ENCODE measurements around the gene NINJ2. TPM values are rescaled to one million over a fixed set of nuclear protein-coding genes. Genes with fewer than 3 reads are reported as not detected.

NINJ2 gene
- total and polyA plus RNA-seq, 10 of the 15 experiments (the other 5 are each of a cell fraction or from before 2014, with no cell fraction given), result 8.9 to 51.6 (median 21.3) TPM

GRCh38 chr12:690466-690865 is 27.2 kb upstream of the NINJ2 start:
- Histone ChIP-seq H3K27ac (ENCODE audit: control insufficient read depth, insufficient read depth) (no peak overlapping the region), H3K79me2 (ENCODE audit: control insufficient read depth, insufficient read depth, low read length) (no peaks in the 10 kb centered on the region), H3K36me3 (ENCODE audit: control insufficient read depth in 2 of 2, insufficient read depth in 2 of 2, low read length in 1 of 2) (no peaks in the 10 kb centered on the region), H3K9me3 (replicated peaks; ENCODE audit: control insufficient read depth, insufficient read depth, low read length) (peaks cover 2% of the 10 kb centered on the region; the same call in 2 of the 3 replicates), H3K4me2 (ENCODE audit: control insufficient read depth, insufficient read depth) (no peak overlapping the region), H3K27me3 (replicated peaks in 1 of 2; ENCODE audit: control insufficient read depth in 2 of 2, insufficient read depth in 2 of 2, low read length in 1 of 2) (no peaks in the 10 kb centered on the region), H4K20me1 (ENCODE audit: control insufficient read depth, insufficient read depth) (no peaks in the 10 kb centered on the region), H3K4me3 (no peak overlapping the region), H3K4me1 (ENCODE audit: control insufficient read depth, insufficient read depth, low read length) (peaks cover 12% of the 10 kb centered on the region), H3K9ac (ENCODE audit: control insufficient read depth, insufficient read depth, low read length) (no peak overlapping the region), H2AFZ (ENCODE audit: control insufficient read depth, low read depth, low read length) (no peak overlapping the region)
- in situ Hi-C loops (cut with MboI), result no loop called here
- FAIRE-seq (no peak), DNase-seq (ENCODE audit: low read depth, low spot score) (no peak), ATAC-seq (no peak)
- SMC1A ChIA-PET (ENCODE audit: uncharacterized antibody, unreplicated experiment), result interaction anchor here (1.1 to 2.3 kb wide), 6 partner anchors 9 to 85 kb away, joined by 3 to 9 read pairs (median 4); no protein-coding TSS in a partner anchor
- TF ChIP-seq, protein P1, sequence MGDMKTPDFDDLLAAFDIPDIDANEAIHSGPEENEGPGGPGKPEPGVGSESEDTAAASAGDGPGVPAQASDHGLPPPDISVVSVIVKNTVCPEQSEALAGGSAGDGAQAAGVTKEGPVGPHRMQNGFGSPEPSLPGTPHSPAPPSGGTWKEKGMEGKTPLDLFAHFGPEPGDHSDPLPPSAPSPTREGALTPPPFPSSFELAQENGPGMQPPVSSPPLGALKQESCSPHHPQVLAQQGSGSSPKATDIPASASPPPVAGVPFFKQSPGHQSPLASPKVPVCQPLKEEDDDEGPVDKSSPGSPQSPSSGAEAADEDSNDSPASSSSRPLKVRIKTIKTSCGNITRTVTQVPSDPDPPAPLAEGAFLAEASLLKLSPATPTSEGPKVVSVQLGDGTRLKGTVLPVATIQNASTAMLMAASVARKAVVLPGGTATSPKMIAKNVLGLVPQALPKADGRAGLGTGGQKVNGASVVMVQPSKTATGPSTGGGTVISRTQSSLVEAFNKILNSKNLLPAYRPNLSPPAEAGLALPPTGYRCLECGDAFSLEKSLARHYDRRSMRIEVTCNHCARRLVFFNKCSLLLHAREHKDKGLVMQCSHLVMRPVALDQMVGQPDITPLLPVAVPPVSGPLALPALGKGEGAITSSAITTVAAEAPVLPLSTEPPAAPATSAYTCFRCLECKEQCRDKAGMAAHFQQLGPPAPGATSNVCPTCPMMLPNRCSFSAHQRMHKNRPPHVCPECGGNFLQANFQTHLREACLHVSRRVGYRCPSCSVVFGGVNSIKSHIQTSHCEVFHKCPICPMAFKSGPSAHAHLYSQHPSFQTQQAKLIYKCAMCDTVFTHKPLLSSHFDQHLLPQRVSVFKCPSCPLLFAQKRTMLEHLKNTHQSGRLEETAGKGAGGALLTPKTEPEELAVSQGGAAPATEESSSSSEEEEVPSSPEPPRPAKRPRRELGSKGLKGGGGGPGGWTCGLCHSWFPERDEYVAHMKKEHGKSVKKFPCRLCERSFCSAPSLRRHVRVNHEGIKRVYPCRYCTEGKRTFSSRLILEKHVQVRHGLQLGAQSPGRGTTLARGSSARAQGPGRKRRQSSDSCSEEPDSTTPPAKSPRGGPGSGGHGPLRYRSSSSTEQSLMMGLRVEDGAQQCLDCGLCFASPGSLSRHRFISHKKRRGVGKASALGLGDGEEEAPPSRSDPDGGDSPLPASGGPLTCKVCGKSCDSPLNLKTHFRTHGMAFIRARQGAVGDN (IDR thresholded peaks at IDR 0.05), result no peak
- TF ChIP-seq ZNF274 (IDR thresholded peaks at IDR 0.05; ENCODE audit: insufficient read depth, insufficient read length), result no peak
- no peak for TF ChIP-seq BMI1 (IDR thresholded peaks at IDR 0.05; ENCODE audit: borderline replicate concordance)
- TF ChIP-seq RUNX3 (IDR thresholded peaks at IDR 0.05; ENCODE audit: low read length), result no peak
- no peak for TF ChIP-seq NRF1 (conservative IDR thresholded peaks at IDR 0.05; ENCODE audit: low read depth, low read length)
- CTCF ChIA-PET, result interaction anchor here (1.2 to 2.5 kb wide), 2 partner anchors 9 to 76 kb away, joined by 3 to 8 read pairs; no protein-coding TSS in a partner anchor
- intact Hi-C loops (cut with micrococcal nuclease; ENCODE audit: unreplicated experiment), result no loop called here
- 92% methylated on average over 12 of the region's 12 CpGs for WGBS (ENCODE audit: insufficient coverage, insufficient replicate concordance, low lambda C conversion rate, missing lambda C conversion rate)
- POLR2A ChIA-PET, result interaction anchor here (1.3 kb wide), 1 partner anchor 17 kb away, joined by 12 read pairs; no protein-coding TSS in a partner anchor
- BruUV-seq (replicated peaks), result no TSS peak
- RAD21 ChIA-PET (ENCODE audit: unreplicated experiment), result interaction anchor here (1.1 to 1.6 kb wide), 4 partner anchors 29 to 60 kb away, joined by 3 to 5 read pairs (median 4); no protein-coding TSS in a partner anchor

Measured in GM12878 (cell line).